Panc1 (cell line): ENCODE measurements around the gene KIFBP.

Experiments
- CTCF ChIP-seq: fragments of 450-650 bp; IDR thresholded peaks from 2 replicates; pipeline ENCODE4 v1.5.1; 2017; ENCODE audit warnings: mild to moderate bottlenecking
- POLR2AphosphoS5 ChIP-seq: IDR thresholded peaks from 2 replicates; pipeline ENCODE4 v1.6.1; 2012; ENCODE audit warnings: mild to moderate bottlenecking, low read depth, low read length, moderate library complexity
- REST ChIP-seq, 2 experiments: IDR thresholded peaks; 2 replicates each; pipeline ENCODE4 v1.6.1; 2011 to 2012; ENCODE audit warnings: low read depth in 2 of 2, control low read depth in 1 of 2, low read length in 1 of 2, mild to moderate bottlenecking in 1 of 2, moderate library complexity in 1 of 2; ENCODE audit not compliant: insufficient read depth in 1 of 2

GRCh38 chr10:69057951-69058297 lies 69.3 kb downstream of the KIFBP start:
- no peak for TF ChIP-seq CTCF
- TF ChIP-seq POLR2AphosphoS5, result no peak
- TF ChIP-seq REST (IDR thresholded peaks at IDR 0.05; ENCODE audit: insufficient read depth in 1 of 2, low read depth in 2 of 2, low read length in 1 of 2), result no peak
